NCI-H748 (cell line): ENCODE results near the gene IL1RAP.

Experiments
- DNase-seq: peaks from one replicate; lab custom pipeline; 2025; ENCODE audit not compliant: unreplicated experiment; lab: John Stamatoyannopoulos, UW

The IL1RAP gene

DNA sequence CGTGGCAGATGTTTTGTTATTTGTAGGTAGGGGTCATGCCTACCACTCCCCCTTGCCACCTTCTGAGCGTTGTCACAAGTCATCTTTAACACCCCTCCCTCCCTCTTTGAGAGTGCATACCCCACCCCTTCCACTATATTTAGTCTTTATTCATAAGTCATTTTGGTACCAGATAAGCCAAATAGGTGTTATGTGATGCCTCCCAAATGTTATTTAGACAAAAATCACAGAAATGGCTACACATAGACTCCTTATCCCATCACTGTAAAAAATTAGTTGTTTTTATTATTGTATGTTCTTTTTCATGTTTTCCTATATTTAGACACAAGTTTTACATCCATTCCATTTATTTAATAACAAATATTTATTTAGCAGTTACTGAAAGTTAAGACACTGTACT, 93.1 kb downstream of the IL1RAP start:
- DNase-seq, result no peak

DNA sequence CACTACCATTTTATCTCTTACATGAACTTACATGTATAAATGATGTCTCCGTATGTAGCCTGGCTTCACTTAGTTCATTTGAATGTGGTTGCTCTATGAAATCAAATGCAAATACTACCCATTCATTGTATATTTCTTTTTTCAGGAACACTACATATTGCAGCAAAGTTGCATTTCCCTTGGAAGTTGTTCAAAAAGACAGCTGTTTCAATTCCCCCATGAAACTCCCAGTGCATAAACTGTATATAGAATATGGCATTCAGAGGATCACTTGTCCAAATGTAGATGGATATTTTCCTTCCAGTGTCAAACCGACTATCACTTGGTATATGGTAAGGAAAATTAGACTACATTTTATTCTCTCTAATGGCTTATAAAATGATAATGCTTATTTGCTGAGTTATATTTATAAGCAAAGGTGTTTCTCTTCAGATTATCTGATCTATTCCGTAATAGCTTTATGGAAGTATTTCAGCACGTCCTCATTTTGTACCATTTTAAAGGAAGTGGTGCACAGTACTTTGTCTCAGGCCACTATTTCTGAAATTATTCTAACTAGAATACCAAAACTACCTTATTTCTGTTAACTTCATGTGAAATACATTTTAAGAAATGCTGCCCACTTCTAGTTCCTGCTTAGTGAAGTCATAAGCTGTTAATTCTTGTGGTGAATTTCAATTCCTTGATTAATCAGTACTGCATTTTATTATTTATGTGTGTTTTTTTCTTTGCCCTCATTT, 95.1 kb downstream of the IL1RAP start:
- no peak for DNase-seq

- no peak for DNase-seq
These were observed 100.6 kb downstream of the IL1RAP start for GRCh38 chr3:190614226-190615059.

DNA sequence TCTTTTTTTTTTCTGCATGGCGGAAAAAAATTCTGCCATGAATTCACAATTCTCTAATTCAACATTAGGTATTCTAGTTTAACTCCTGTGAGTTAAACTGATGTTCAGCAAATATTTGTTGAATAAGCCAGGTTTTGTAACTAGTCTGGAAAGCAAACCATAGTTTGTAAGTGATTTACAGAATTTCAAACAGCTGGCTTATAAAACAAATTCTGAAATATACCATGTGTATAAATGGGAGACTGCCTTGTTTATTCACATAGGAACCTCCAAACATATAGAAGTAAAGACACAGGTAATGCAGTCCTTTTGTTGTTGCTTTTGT, 101.1 kb downstream of the IL1RAP start:
- DNase-seq, result no peak

GRCh38 chr3:190615607-190616006, 101.7 kb downstream of the IL1RAP start:
- no peak for DNase-seq

GRCh38 chr3:190616637-190617036, 102.8 kb downstream of the IL1RAP start:
- no peak for DNase-seq

DNA sequence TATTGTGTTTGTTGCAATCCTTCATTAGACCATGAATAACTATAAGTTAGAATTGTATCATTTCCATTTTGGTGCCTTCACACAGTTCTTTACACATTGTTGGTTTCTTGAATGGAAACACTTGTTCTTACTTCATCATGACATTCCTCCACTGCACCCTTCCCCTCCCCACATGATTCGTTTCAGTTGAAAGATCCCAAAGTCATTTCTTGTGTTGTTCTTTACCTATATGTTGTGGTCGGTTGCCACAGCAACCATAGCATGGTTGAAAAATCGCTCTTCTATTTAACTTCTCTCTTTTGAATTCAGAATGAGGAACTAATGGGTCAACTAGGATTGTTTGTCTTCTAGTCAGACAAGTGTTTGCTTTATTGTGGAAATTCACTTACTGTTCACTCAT, 103.3 kb downstream of the IL1RAP start:
- no peak for DNase-seq

- DNase-seq, result no peak
These were observed 104.6 kb downstream of the IL1RAP start for GRCh38 chr3:190618330-190619030.

- no peak for DNase-seq
These were observed 105.5 kb downstream of the IL1RAP start for GRCh38 chr3:190619353-190619752.

DNA sequence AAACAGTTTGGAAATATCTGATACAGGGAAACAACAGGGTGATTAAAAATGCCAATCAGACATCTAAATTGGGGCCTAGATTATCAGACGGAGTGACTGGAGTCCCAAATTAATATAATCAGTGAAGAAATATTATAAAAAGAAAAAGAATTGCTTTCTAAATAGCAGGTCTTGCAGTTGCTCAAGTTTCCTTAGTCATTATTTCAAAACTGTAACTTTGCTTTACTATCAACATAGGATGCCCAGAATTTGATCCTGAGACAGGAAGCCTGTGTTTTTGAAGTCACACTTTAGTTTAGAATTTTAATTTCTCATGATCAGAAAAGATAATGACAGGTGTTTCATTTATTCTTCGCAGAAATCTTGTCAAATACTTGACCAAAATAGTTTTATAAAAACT, 105.9 kb downstream of the IL1RAP start:
- no peak for DNase-seq

GRCh38 chr3:190620886-190621608, 107.2 kb downstream of the IL1RAP start:
- no peak for DNase-seq

DNA sequence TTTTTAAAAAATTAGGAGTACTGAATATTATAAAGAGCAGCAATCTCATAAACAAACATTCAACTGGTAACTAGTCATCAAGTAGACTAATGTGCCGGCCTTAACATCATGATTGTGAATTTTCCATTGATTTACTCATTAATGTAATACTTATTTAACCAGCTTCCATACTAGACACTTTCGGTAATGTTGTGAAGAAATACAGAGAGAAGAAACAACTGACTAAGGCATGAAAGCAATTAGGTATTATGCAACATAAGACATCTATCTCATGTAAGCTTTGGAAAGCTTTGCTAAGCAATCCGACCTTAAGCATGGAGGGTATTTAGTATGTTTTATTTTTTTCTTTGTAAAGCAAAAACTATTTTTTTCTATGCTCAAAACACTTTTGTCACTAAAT, 108.0 kb downstream of the IL1RAP start:
- no peak for DNase-seq

- DNase-seq, result no peak
These were observed 110.4 kb downstream of the IL1RAP start for GRCh38 chr3:190624282-190624681.

- DNase-seq, result no peak
These were observed 113.2 kb downstream of the IL1RAP start for GRCh38 chr3:190626951-190627620.

DNA sequence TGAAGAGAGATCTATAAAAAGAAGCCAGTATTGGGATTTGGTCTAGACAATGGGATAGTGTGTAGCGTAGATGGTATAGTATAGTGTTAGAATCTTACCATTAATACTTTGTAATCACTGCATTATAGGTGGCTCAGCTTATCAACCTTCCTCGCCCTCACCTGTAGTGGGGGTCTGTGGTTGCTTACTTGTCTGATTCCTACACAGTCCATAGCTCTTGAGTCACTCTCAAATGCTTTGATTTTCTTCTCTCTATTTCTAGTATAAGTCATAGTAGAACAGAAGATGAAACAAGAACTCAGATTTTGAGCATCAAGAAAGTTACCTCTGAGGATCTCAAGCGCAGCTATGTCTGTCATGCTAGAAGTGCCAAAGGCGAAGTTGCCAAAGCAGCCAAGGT, 115.2 kb downstream of the IL1RAP start:
- DNase-seq, result no peak

DNA sequence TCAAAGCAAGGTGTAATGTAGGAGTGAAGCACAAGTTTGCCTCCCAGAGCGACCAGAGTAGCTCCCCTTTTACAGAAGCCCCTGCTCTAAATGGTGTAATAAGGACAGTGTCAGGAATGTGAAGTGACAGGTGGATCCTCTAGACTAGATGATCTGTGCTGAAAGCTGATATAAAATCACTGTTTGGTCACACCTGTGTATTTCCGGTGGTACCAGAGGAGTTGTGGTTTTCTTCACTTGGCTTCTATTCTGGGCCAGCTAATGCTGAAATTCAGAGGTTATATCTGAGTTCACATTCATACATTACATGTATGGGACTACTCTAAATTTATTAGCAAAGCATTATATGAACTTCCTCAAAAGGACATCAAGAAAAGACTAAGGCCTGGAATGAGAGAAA, 117.4 kb downstream of the IL1RAP start:
- DNase-seq, result no peak

GRCh38 chr3:190641564-190641963, 127.7 kb downstream of the IL1RAP start:
- DNase-seq, result no peak

GRCh38 chr3:190642016-190642415, 128.1 kb downstream of the IL1RAP start:
- DNase-seq, result no peak

DNA sequence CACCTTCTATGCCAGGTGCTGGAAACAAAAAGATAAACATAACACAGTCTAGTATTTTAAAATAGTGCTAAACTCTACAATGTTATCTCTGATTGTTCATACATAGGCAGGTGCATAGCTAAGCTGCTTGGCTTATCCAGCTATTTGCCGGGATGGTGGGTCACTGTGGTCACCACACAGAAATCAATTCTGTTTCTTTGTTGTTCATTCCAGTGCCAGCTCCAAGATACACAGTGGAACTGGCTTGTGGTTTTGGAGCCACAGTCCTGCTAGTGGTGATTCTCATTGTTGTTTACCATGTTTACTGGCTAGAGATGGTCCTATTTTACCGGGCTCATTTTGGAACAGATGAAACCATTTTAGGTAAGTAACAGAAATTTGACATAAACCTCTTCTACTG, 130.2 kb downstream of the IL1RAP start:
- no peak for DNase-seq

GRCh38 chr3:190644766-190645165, 130.9 kb downstream of the IL1RAP start:
- no peak for DNase-seq

DNA sequence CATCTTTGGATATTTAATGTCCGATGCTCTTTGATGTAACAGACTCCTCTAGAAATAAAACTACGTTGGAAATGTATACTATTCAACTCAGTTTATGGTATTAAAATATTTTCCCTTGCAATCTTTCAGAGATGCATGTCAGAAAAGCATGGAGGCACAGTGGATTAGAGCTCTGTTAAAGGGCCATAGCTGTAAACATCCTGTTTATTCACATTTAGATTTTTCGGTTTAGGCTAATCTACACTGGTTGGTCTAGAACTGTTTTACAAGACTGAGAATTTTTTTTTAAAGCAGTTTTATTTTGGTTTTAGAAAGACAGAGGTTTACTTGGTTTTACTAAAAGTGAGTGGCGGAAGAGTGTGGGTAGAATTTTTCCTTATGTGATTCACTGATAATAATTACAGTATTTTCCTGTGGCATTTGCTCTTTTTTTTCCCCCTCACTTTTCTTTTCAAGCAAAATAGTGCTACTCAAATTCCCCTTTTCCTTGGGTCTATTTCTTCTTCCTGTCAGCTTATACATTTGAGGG, 132.1 kb downstream of the IL1RAP start:
- DNase-seq, result no peak
